Peyer's patch (tissue), 4 donors: ENCODE data around the gene PSMG1.

ENCODE experiments used
- POLR2A ChIP-seq, 2 donors: fragments of 450-650 bp; IDR thresholded peaks; one replicate each; pipeline ENCODE4 v1.5.1; 2017; ENCODE audit warnings: antibody characterized with exemption in 2 of 2, mild to moderate bottlenecking in 2 of 2, moderate library complexity in 2 of 2
- TF ChIP-seq, protein P1 (sequence below), 6 experiments: fragments of 450-650 bp in 4 of 6; fragments of 200-600 bp in 2 of 6; sonication (generic) in 1 of 6; IDR thresholded peaks; one replicate each; pipeline ENCODE4 v1.5.1; 2017 to 2019; ENCODE audit warnings: antibody characterized with exemption in 6 of 6, mild to moderate bottlenecking in 3 of 6, moderate library complexity in 1 of 6

DNA sequence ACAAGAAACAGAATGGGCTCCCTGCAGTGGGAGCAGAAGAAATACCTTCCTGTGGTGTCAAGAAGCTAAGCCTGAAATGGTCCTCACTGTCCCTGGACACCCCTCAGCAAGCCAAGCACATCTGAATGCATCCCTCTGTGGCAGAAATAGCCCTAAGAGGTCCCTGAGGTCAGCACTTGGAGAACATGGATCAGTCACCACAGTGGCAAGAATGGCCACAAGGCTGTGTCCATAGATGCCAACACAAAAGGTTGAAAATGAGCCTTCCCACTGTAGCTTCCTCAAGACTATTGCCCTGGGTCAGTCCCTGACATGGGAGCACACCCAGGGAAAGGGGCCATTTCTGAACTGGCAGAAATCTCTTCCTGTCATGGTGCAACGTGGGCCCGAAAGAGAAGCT, 27.7 kb downstream of the PSMG1 start:
- no peak for TF ChIP-seq POLR2A (IDR thresholded peaks at IDR 0.05)
- TF ChIP-seq, protein P1, sequence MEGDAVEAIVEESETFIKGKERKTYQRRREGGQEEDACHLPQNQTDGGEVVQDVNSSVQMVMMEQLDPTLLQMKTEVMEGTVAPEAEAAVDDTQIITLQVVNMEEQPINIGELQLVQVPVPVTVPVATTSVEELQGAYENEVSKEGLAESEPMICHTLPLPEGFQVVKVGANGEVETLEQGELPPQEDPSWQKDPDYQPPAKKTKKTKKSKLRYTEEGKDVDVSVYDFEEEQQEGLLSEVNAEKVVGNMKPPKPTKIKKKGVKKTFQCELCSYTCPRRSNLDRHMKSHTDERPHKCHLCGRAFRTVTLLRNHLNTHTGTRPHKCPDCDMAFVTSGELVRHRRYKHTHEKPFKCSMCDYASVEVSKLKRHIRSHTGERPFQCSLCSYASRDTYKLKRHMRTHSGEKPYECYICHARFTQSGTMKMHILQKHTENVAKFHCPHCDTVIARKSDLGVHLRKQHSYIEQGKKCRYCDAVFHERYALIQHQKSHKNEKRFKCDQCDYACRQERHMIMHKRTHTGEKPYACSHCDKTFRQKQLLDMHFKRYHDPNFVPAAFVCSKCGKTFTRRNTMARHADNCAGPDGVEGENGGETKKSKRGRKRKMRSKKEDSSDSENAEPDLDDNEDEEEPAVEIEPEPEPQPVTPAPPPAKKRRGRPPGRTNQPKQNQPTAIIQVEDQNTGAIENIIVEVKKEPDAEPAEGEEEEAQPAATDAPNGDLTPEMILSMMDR (IDR thresholded peaks at IDR 0.05), result no peak
